WTC11 (cell line): ENCODE measurements around the gene OR10G4. TPM values are rescaled to one million over a fixed set of nuclear protein-coding genes. Genes with fewer than 3 reads are reported as not detected.

Experiments used
- ATAC-seq: fragments of 200-7000 bp; cut with Tn5 transposase; 2 replicates; pipeline ENCODE4 v1.10.0; 2021; ENCODE audit warnings: mild to moderate bottlenecking, moderate library complexity
- Bru-seq: library from RNA; stranded (reverse); fragments of 400-500 nt; gene quantifications from one replicate; lab custom pipeline; 2021; lab: Mats Ljungman, UMichigan
- CTCF ChIA-PET: fragments of 300-600 bp; sonication (Branson Sonifier 250); formaldehyde crosslinking; loops from one replicate; lab custom pipeline; 2021; ENCODE audit warnings: antibody characterized with exemption; lab: Charles Lee
- POLR2A ChIA-PET: fragments of 350-600 bp; sonication (Branson Sonifier 250); formaldehyde crosslinking; loops from one replicate; lab custom pipeline; 2021; ENCODE audit warnings: antibody characterized with exemption; lab: Charles Lee
- DNase-seq: peaks from one replicate; pipeline ENCODE4 v3.0.0; 2021; ENCODE audit warnings: low spot score
- H3K27ac Mint-ChIP-seq: 2 replicates; pipeline ENCODE4 v1.8.0; 2021; ENCODE audit warnings: mixed read lengths
- H3K27me3 Mint-ChIP-seq: 2 replicates; pipeline ENCODE4 v1.8.0; 2021; ENCODE audit warnings: low read depth, mild to moderate bottlenecking, moderate library complexity, mixed read lengths
- H3K36me3 Mint-ChIP-seq: 2 replicates; pipeline ENCODE4 v1.8.0; 2021; ENCODE audit warnings: mixed read lengths
- H3K4me1 Mint-ChIP-seq: 2 replicates; pipeline ENCODE4 v1.8.0; 2022; ENCODE audit warnings: mixed read lengths
- H3K4me3 Mint-ChIP-seq: 2 replicates; pipeline ENCODE4 v1.8.0; 2021; ENCODE audit warnings: mild to moderate bottlenecking, moderate library complexity, mixed read lengths
- H3K9me3 Mint-ChIP-seq: 2 replicates; pipeline ENCODE4 v1.8.0; 2021; ENCODE audit warnings: mixed read lengths
- EMX1 ChIP-seq: fragments of 250-450 bp; sonication (Bioruptor Pico); IDR thresholded peaks from 2 replicates; pipeline ENCODE4 v1.8.0; 2021; ENCODE audit warnings: mild to moderate bottlenecking
- FOXJ3 ChIP-seq: sonication (generic); formaldehyde crosslinking; IDR thresholded peaks from 2 replicates; pipeline ENCODE4 v1.9.0; 2021; ENCODE audit warnings: missing genetic modification reagents, mild to moderate bottlenecking, borderline replicate concordance
- NR1H2 ChIP-seq: sonication (generic); formaldehyde crosslinking; IDR thresholded peaks from 2 replicates; pipeline ENCODE4 v1.9.0; 2021; ENCODE audit warnings: mild to moderate bottlenecking, moderate library complexity, missing genetic modification reagents
- SMAD3 ChIP-seq: sonication (generic); formaldehyde crosslinking; IDR thresholded peaks from 2 replicates; pipeline ENCODE4 v1.8.0; 2022; ENCODE audit warnings: missing genetic modification reagents, mild to moderate bottlenecking, borderline replicate concordance
- TCF7 ChIP-seq: sonication (generic); formaldehyde crosslinking; IDR thresholded peaks from 2 replicates; pipeline ENCODE4 v1.8.0; 2022; ENCODE audit warnings: mild to moderate bottlenecking, low read depth, missing genetic modification reagents, moderate library complexity
- ZNF219 ChIP-seq: sonication (generic); formaldehyde crosslinking; IDR thresholded peaks from 2 replicates; pipeline ENCODE4 v1.8.0; 2023; ENCODE audit warnings: missing genetic modification reagents, mild to moderate bottlenecking, borderline replicate concordance
- long read RNA-seq, 3 experiments: library from RNA in 1 of 3; library from capped mRNA in 1 of 3; library from polyadenylated mRNA in 1 of 3; unstranded in 2 of 3; stranded (forward) in 1 of 3; transcript quantifications; one replicate each; pipeline ENCODE4 v2.0.0, GENCODE V29; 2021
- total RNA-seq: library from RNA; stranded (reverse); gene quantifications from 3 replicates; pipeline ENCODE4 v1.2.3, GENCODE V29; 2021
- TF ChIP-seq, protein P1 (sequence below): fragments of 250-450 bp; sonication (Bioruptor Pico); IDR thresholded peaks from 2 replicates; pipeline ENCODE4 v1.9.0; 2021; ENCODE audit warnings: mild to moderate bottlenecking, borderline replicate concordance
- TF ChIP-seq, protein P2 (sequence below): sonication (generic); formaldehyde crosslinking; IDR thresholded peaks from 2 replicates; pipeline ENCODE4 v1.8.0; 2022; ENCODE audit warnings: mild to moderate bottlenecking, missing genetic modification reagents
- TF ChIP-seq, protein P3 (sequence below): sonication (generic); formaldehyde crosslinking; IDR thresholded peaks from 2 replicates; pipeline ENCODE4 v1.8.1; 2023; ENCODE audit warnings: mild to moderate bottlenecking, missing genetic modification reagents
- TF ChIP-seq, protein P4 (sequence below): sonication (generic); formaldehyde crosslinking; IDR thresholded peaks from 2 replicates; pipeline ENCODE4 v1.8.0; 2023; ENCODE audit warnings: missing genetic modification reagents
- TF ChIP-seq, protein P5 (sequence below): sonication (generic); formaldehyde crosslinking; IDR thresholded peaks from 2 replicates; pipeline ENCODE4 v1.8.0; 2022; ENCODE audit warnings: mild to moderate bottlenecking, missing genetic modification reagents
- TF ChIP-seq, protein P6 (sequence below): fragments of 250-450 bp; sonication (Bioruptor Pico); IDR thresholded peaks from 2 replicates; pipeline ENCODE4 v1.9.0; 2021; ENCODE audit warnings: mild to moderate bottlenecking
- TF ChIP-seq, protein P7 (sequence below): sonication (generic); formaldehyde crosslinking; IDR thresholded peaks from 2 replicates; pipeline ENCODE4 v1.8.1; 2023; ENCODE audit warnings: mild to moderate bottlenecking, missing genetic modification reagents, borderline replicate concordance

OR10G4 gene, protein sequence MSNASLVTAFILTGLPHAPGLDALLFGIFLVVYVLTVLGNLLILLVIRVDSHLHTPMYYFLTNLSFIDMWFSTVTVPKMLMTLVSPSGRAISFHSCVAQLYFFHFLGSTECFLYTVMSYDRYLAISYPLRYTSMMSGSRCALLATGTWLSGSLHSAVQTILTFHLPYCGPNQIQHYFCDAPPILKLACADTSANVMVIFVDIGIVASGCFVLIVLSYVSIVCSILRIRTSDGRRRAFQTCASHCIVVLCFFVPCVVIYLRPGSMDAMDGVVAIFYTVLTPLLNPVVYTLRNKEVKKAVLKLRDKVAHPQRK
- total RNA-seq (0.04 to 0.14 TPM in 2 of 3 replicates, not detected in the other), Bru-seq, nascent RNA (percentile 22 among the genes with signal in this experiment)
- long read RNA-seq, experiment 1: 0 reads
- long read RNA-seq, experiment 2: 0 reads
- long read RNA-seq, experiment 3: 0 reads

DNA sequence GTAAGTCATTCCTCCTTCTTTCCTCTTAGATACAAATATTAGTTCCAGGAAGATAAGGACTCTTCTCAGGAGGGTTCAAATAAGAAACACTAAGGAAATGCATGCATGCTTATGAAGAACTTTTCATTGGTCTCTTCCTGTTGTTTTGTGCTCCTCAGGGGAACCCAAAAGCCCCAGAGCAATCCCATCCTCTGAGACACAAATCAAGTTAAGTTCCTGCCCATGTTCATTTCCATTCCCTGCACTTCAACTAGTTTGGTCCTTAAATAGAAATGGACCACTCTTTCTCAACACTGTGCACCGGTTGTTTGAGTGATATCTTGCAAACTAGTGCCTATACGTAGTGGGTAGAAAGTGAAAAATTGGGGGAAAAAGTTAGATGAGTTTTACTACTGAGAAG is at the start of gene OR10G4:
Gene OR10G4 (plus strand): TSS at position 301 of the 400 bp plus-strand sequence. CDS start 2,578 bp downstream, outside the sequence.
- no peaks in the 10 kb centered on the region for H3K36me3 Mint-ChIP-seq
- POLR2A ChIA-PET: no interaction called here
- H3K27me3 Mint-ChIP-seq: no peaks in the 10 kb centered on the region
- ATAC-seq (no peak), DNase-seq (no peak)
- no peak within 1 kb of the TSS for H3K27ac Mint-ChIP-seq
- no peaks in the 10 kb centered on the region for H3K9me3 Mint-ChIP-seq
- CTCF ChIA-PET: no interaction called here
- TF ChIP-seq, protein P1, sequence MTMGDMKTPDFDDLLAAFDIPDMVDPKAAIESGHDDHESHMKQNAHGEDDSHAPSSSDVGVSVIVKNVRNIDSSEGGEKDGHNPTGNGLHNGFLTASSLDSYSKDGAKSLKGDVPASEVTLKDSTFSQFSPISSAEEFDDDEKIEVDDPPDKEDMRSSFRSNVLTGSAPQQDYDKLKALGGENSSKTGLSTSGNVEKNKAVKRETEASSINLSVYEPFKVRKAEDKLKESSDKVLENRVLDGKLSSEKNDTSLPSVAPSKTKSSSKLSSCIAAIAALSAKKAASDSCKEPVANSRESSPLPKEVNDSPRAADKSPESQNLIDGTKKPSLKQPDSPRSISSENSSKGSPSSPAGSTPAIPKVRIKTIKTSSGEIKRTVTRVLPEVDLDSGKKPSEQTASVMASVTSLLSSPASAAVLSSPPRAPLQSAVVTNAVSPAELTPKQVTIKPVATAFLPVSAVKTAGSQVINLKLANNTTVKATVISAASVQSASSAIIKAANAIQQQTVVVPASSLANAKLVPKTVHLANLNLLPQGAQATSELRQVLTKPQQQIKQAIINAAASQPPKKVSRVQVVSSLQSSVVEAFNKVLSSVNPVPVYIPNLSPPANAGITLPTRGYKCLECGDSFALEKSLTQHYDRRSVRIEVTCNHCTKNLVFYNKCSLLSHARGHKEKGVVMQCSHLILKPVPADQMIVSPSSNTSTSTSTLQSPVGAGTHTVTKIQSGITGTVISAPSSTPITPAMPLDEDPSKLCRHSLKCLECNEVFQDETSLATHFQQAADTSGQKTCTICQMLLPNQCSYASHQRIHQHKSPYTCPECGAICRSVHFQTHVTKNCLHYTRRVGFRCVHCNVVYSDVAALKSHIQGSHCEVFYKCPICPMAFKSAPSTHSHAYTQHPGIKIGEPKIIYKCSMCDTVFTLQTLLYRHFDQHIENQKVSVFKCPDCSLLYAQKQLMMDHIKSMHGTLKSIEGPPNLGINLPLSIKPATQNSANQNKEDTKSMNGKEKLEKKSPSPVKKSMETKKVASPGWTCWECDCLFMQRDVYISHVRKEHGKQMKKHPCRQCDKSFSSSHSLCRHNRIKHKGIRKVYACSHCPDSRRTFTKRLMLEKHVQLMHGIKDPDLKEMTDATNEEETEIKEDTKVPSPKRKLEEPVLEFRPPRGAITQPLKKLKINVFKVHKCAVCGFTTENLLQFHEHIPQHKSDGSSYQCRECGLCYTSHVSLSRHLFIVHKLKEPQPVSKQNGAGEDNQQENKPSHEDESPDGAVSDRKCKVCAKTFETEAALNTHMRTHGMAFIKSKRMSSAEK (CRISPR knock-in tag): no peak
- TF ChIP-seq, protein P2, sequence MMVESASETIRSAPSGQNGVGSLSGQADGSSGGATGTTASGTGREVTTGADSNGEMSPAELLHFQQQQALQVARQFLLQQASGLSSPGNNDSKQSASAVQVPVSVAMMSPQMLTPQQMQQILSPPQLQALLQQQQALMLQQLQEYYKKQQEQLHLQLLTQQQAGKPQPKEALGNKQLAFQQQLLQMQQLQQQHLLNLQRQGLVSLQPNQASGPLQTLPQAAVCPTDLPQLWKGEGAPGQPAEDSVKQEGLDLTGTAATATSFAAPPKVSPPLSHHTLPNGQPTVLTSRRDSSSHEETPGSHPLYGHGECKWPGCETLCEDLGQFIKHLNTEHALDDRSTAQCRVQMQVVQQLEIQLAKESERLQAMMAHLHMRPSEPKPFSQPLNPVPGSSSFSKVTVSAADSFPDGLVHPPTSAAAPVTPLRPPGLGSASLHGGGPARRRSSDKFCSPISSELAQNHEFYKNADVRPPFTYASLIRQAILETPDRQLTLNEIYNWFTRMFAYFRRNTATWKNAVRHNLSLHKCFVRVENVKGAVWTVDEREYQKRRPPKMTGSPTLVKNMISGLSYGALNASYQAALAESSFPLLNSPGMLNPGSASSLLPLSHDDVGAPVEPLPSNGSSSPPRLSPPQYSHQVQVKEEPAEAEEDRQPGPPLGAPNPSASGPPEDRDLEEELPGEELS (CRISPR knock-in tag): no peak
- H3K4me3 Mint-ChIP-seq: no peak within 1 kb of the TSS
- peaks cover 14% of the 10 kb centered on the region for H3K4me1 Mint-ChIP-seq

DNA sequence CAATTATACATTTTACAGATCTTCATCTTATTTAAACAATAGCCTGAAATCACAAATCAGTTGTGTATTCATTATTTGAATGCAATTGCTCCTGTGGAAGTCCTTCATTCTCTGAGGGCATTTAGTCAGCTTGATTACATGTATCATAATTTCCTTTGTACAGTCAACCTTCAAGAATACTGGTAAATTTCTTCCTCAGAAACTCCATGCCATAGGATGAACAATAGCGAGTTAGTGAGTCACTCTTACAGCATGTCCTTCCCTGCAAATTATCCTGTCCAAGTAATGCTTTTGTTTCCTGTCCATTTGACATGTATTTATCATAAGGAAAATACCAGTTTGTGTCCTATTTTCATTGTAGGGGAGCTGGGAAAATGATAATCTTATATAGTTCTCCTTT is 39.0 kb upstream of the OR10G4 start:
- H3K4me1 Mint-ChIP-seq: peaks cover 5% of the 10 kb centered on the region; the same call in 1 of the 2 replicates
- H3K9me3 Mint-ChIP-seq: no peaks in the 10 kb centered on the region
- no peaks in the 10 kb centered on the region for H3K27me3 Mint-ChIP-seq
- no peak for ATAC-seq
- H3K27ac Mint-ChIP-seq: no peak overlapping the region
- CTCF ChIA-PET: no interaction called here
- H3K36me3 Mint-ChIP-seq: no peaks in the 10 kb centered on the region
- H3K4me3 Mint-ChIP-seq: no peak overlapping the region
- no peak for DNase-seq
- POLR2A ChIA-PET: no interaction called here
- TF ChIP-seq NR1H2: no peak
- no peak for TF ChIP-seq SMAD3 (CRISPR knock-in tag)
- TF ChIP-seq, protein P3, sequence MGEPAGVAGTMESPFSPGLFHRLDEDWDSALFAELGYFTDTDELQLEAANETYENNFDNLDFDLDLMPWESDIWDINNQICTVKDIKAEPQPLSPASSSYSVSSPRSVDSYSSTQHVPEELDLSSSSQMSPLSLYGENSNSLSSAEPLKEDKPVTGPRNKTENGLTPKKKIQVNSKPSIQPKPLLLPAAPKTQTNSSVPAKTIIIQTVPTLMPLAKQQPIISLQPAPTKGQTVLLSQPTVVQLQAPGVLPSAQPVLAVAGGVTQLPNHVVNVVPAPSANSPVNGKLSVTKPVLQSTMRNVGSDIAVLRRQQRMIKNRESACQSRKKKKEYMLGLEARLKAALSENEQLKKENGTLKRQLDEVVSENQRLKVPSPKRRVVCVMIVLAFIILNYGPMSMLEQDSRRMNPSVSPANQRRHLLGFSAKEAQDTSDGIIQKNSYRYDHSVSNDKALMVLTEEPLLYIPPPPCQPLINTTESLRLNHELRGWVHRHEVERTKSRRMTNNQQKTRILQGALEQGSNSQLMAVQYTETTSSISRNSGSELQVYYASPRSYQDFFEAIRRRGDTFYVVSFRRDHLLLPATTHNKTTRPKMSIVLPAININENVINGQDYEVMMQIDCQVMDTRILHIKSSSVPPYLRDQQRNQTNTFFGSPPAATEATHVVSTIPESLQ (CRISPR knock-in tag): no peak
- TF ChIP-seq TCF7: no peak
- no peak for TF ChIP-seq EMX1 (CRISPR knock-in tag)
- TF ChIP-seq, protein P4, sequence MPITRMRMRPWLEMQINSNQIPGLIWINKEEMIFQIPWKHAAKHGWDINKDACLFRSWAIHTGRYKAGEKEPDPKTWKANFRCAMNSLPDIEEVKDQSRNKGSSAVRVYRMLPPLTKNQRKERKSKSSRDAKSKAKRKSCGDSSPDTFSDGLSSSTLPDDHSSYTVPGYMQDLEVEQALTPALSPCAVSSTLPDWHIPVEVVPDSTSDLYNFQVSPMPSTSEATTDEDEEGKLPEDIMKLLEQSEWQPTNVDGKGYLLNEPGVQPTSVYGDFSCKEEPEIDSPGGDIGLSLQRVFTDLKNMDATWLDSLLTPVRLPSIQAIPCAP (CRISPR knock-in tag): no peak
- no peak for TF ChIP-seq ZNF219
- no peak for TF ChIP-seq FOXJ3 (CRISPR knock-in tag)
- TF ChIP-seq, protein P5, sequence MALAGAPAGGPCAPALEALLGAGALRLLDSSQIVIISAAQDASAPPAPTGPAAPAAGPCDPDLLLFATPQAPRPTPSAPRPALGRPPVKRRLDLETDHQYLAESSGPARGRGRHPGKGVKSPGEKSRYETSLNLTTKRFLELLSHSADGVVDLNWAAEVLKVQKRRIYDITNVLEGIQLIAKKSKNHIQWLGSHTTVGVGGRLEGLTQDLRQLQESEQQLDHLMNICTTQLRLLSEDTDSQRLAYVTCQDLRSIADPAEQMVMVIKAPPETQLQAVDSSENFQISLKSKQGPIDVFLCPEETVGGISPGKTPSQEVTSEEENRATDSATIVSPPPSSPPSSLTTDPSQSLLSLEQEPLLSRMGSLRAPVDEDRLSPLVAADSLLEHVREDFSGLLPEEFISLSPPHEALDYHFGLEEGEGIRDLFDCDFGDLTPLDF (CRISPR knock-in tag): no peak
- TF ChIP-seq, protein P6, sequence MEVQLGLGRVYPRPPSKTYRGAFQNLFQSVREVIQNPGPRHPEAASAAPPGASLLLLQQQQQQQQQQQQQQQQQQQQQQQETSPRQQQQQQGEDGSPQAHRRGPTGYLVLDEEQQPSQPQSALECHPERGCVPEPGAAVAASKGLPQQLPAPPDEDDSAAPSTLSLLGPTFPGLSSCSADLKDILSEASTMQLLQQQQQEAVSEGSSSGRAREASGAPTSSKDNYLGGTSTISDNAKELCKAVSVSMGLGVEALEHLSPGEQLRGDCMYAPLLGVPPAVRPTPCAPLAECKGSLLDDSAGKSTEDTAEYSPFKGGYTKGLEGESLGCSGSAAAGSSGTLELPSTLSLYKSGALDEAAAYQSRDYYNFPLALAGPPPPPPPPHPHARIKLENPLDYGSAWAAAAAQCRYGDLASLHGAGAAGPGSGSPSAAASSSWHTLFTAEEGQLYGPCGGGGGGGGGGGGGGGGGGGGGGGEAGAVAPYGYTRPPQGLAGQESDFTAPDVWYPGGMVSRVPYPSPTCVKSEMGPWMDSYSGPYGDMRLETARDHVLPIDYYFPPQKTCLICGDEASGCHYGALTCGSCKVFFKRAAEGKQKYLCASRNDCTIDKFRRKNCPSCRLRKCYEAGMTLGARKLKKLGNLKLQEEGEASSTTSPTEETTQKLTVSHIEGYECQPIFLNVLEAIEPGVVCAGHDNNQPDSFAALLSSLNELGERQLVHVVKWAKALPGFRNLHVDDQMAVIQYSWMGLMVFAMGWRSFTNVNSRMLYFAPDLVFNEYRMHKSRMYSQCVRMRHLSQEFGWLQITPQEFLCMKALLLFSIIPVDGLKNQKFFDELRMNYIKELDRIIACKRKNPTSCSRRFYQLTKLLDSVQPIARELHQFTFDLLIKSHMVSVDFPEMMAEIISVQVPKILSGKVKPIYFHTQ (CRISPR knock-in tag): no peak
- TF ChIP-seq, protein P7, sequence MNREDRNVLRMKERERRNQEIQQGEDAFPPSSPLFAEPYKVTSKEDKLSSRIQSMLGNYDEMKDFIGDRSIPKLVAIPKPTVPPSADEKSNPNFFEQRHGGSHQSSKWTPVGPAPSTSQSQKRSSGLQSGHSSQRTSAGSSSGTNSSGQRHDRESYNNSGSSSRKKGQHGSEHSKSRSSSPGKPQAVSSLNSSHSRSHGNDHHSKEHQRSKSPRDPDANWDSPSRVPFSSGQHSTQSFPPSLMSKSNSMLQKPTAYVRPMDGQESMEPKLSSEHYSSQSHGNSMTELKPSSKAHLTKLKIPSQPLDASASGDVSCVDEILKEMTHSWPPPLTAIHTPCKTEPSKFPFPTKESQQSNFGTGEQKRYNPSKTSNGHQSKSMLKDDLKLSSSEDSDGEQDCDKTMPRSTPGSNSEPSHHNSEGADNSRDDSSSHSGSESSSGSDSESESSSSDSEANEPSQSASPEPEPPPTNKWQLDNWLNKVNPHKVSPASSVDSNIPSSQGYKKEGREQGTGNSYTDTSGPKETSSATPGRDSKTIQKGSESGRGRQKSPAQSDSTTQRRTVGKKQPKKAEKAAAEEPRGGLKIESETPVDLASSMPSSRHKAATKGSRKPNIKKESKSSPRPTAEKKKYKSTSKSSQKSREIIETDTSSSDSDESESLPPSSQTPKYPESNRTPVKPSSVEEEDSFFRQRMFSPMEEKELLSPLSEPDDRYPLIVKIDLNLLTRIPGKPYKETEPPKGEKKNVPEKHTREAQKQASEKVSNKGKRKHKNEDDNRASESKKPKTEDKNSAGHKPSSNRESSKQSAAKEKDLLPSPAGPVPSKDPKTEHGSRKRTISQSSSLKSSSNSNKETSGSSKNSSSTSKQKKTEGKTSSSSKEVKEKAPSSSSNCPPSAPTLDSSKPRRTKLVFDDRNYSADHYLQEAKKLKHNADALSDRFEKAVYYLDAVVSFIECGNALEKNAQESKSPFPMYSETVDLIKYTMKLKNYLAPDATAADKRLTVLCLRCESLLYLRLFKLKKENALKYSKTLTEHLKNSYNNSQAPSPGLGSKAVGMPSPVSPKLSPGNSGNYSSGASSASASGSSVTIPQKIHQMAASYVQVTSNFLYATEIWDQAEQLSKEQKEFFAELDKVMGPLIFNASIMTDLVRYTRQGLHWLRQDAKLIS (CRISPR knock-in tag): no peak
